K562 (cell line): ENCODE data around the gene ACADVL. TPM values are rescaled to one million over a fixed set of nuclear protein-coding genes. Genes with fewer than 3 reads are reported as not detected.
A peak's percentile ranks its signal among the peaks of the same experiment; 100 is the strongest.

Experiments used
- GTF2A2 ChIP-seq: IDR thresholded peaks from 2 replicates; pipeline ENCODE4 v1.6.1; 2016; ENCODE audit warnings: mild to moderate bottlenecking, missing genetic modification characterization, missing compliant biosample characterization
- KAT7 ChIP-seq: sonication (generic); formaldehyde crosslinking; IDR thresholded peaks from 2 replicates; pipeline ENCODE4 v1.8.0; 2022; ENCODE audit warnings: missing genetic modification reagents, mild to moderate bottlenecking, borderline replicate concordance
- KLF16 ChIP-seq: IDR thresholded peaks from 2 replicates; pipeline ENCODE4 v1.6.1; 2016; ENCODE audit warnings: antibody characterized with exemption
- L3MBTL2 ChIP-seq: fragments of 450-650 bp; IDR thresholded peaks from 2 replicates; pipeline ENCODE4 v1.6.1; 2016; ENCODE audit warnings: mild to moderate bottlenecking, moderate library complexity
- MEIS2 ChIP-seq: fragments of 450-650 bp; IDR thresholded peaks from 2 replicates; pipeline ENCODE4 v1.6.1; 2014; ENCODE audit warnings: mild to moderate bottlenecking; ENCODE audit not compliant: partially characterized antibody
- MIER1 ChIP-seq: fragments of 450-650 bp; IDR thresholded peaks from 2 replicates; pipeline ENCODE4 v1.6.1; 2016; ENCODE audit warnings: antibody characterized with exemption, mild to moderate bottlenecking, low read depth
- NR2C2 ChIP-seq, 2 experiments: fragments of 200-800 bp in 1 of 2; sonication (Bioruptor generic) in 1 of 2; sonication (generic) in 1 of 2; formaldehyde crosslinking in 1 of 2; IDR thresholded peaks; 2 replicates each; pipeline versions ENCODE4 v1.6.1 to v1.8.0; 2016 to 2022; ENCODE audit warnings: mild to moderate bottlenecking in 1 of 2, missing compliant biosample characterization in 1 of 2, missing genetic modification characterization in 1 of 2, missing genetic modification reagents in 1 of 2
- NUFIP1 ChIP-seq: fragments of 450-650 bp; IDR thresholded peaks from 2 replicates; pipeline ENCODE4 v1.6.1; 2018; ENCODE audit not compliant: partially characterized antibody
- RBM22 ChIP-seq: fragments of 200-400 bp; formaldehyde crosslinking; IDR thresholded peaks from 2 replicates; pipeline ENCODE4 v1.6.1; 2018; ENCODE audit warnings: low read length, low read depth; ENCODE audit not compliant: poor library complexity, severe bottlenecking
- RCOR1 ChIP-seq, 2 experiments: IDR thresholded peaks; 2 replicates each; pipeline ENCODE4 v1.6.1; 2012; ENCODE audit warnings: low read depth in 2 of 2, low read length in 2 of 2, borderline replicate concordance in 1 of 2, improper control_type of control experiment in 1 of 2
- STAT5A ChIP-seq: IDR thresholded peaks from 2 replicates; pipeline ENCODE4 v1.6.1; 2012; ENCODE audit warnings: low read length, inconsistent platforms, borderline replicate concordance
- TBP ChIP-seq: optimal IDR thresholded peaks from 2 replicates; pipeline ENCODE3; 2011; ENCODE audit warnings: low read depth, low read length, improper control_type of control experiment
- ZBTB40 ChIP-seq, 2 experiments: fragments of 450-650 bp in 1 of 2; sonication (generic) in 1 of 2; formaldehyde crosslinking in 1 of 2; IDR thresholded peaks; 2 replicates each; pipeline versions ENCODE4 v1.7.1 to v1.9.0; 2016 to 2022; ENCODE audit warnings: inconsistent platforms in 1 of 2, mild to moderate bottlenecking in 1 of 2, missing genetic modification reagents in 1 of 2
- ZNF239 ChIP-seq: fragments of 250-450 bp; sonication (Bioruptor Pico); IDR thresholded peaks from 2 replicates; pipeline ENCODE4 v1.4.0; 2020; ENCODE audit warnings: mild to moderate bottlenecking
- ZNF695 ChIP-seq: fragments of 450-650 bp; formaldehyde crosslinking; IDR thresholded peaks from 2 replicates; pipeline ENCODE4 v1.4.0; 2020; ENCODE audit warnings: mild to moderate bottlenecking, moderate library complexity
- polyA plus RNA-seq, 8 experiments: library from polyadenylated mRNA; depleted of rRNA in 4 of 8; stranded (reverse) in 5 of 8; unstranded in 3 of 8; fragments of >200 nt; fragmentation: Nextera tagmentation in 2 of 8; fragmentation: Illumina TruSeq in 1 of 8; extraction: Ambion mirVana in 2 of 8; extraction: Trizol in 1 of 8; gene quantifications; 2 replicates each; pipeline versions ENCODE4 v1.2.1 to v1.2.3, GENCODE V29; 2011 to 2014; ENCODE audit warnings: inconsistent platforms in 1 of 8, missing spikeins in 1 of 8
- total RNA-seq, 7 experiments: library from RNA; depleted of rRNA in 6 of 7; stranded (reverse); fragments of >200 nt in 6 of 7; fragmentation: Illumina TruSeq in 2 of 7; extraction: Trizol in 2 of 7; gene quantifications; 2 replicates each; pipeline versions ENCODE4 v1.2.1 to v1.2.3, GENCODE V29; 2011 to 2021; ENCODE audit warnings: low replicate concordance in 1 of 7
- TF ChIP-seq, protein P1 (sequence below): fragments of 450-650 bp; IDR thresholded peaks from 2 replicates; pipeline ENCODE4 v1.6.1; 2014; ENCODE audit warnings: low read depth, mild to moderate bottlenecking, moderate library complexity, borderline replicate concordance

Gene ACADVL
- total and polyA plus RNA-seq, 9 of the 15 experiments (the other 6 are each of a cell fraction or from before 2014, with no cell fraction given), result 25.5 to 449 (median 214) TPM

DNA sequence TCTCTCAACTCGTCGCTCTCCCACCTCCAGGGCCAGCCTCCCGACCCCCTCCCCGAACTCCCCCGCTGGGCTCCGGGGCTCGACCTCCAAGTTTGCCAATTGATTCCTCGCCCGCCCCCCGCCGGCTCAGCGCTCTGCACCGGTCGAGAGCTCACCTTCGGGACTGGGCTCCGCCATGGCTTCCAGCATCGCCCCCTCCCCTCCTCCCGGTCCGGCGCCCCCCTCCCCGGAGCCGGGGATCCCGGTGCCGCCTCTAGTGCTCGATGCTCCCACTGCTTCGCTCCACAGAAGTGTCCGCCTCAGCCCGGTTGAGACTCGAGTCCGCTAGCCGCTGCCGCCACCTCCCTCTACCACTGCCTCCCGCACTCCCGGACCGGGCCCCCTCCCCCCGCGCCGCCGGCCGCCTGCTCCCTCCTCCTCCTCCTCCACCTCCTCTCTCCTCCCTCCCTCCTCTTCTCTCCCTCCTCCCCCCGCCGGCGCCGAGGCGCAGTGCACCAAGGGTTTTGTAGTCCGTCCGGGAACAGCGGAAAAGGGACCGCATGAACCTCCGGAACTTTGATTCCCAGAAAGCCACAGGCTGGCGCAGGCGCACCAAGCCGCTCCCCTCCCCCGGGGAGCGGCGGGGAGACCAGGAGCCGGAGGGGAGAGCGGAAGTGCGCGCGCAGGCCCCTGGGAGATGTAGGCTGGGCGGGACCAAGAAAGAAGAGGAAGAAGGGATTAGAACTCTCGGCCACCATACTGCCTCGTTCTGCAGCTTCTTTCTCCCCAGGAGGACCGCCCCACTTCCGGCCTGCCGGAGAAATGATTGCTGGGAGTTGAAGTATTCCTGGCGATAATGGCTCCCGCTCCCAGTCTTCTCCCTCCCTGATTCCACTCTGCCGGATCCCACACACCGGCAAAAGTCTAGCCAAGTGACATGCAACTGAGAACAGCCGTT is 19.6 kb downstream of the ACADVL start, which contains the start of gene PHF23 (continued):
- TF ChIP-seq ZBTB40 (IDR thresholded peaks at IDR 0.05) (peak; percentile 96), ZBTB40 (CRISPR knock-in tag; IDR thresholded peaks at IDR 0.05) (no peak), RBM22 (no peak), GTF2A2 (tag) (no peak), KLF16 (0 out of 2 replicates have a peak, but pooled peaks have one; percentile 13), ZNF695 (CRISPR knock-in tag) (no peak), KAT7 (CRISPR knock-in tag) (no peak), RCOR1 (IDR thresholded peaks at IDR 0.05; ENCODE audit: borderline replicate concordance in 1 of 2, low read depth in 2 of 2, low read length in 2 of 2) (no peak), NUFIP1 (no peak), MEIS2 (peak; percentile 78), TBP (peak; percentile 22), L3MBTL2 (peak; percentile 50; the same call in 1 of the 2 replicates), NR2C2 (CRISPR knock-in tag; IDR thresholded peaks at IDR 0.05) (no peak), NR2C2 (tag; IDR thresholded peaks at IDR 0.05) (peak; percentile 87), MIER1 (no peak), ZNF239 (CRISPR knock-in tag) (no peak), STAT5A (no peak)
- TF ChIP-seq, protein P1, sequence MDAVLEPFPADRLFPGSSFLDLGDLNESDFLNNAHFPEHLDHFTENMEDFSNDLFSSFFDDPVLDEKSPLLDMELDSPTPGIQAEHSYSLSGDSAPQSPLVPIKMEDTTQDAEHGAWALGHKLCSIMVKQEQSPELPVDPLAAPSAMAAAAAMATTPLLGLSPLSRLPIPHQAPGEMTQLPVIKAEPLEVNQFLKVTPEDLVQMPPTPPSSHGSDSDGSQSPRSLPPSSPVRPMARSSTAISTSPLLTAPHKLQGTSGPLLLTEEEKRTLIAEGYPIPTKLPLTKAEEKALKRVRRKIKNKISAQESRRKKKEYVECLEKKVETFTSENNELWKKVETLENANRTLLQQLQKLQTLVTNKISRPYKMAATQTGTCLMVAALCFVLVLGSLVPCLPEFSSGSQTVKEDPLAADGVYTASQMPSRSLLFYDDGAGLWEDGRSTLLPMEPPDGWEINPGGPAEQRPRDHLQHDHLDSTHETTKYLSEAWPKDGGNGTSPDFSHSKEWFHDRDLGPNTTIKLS, result peak; percentile 93
